ENCODE data around the gene DACH2.
"Not testable (repeated sequence)": the region's sequence is repeated elsewhere in the genome, so short reads cannot be mapped to it uniquely, and the experiment has no call there.

DACH2 gene

DNA sequence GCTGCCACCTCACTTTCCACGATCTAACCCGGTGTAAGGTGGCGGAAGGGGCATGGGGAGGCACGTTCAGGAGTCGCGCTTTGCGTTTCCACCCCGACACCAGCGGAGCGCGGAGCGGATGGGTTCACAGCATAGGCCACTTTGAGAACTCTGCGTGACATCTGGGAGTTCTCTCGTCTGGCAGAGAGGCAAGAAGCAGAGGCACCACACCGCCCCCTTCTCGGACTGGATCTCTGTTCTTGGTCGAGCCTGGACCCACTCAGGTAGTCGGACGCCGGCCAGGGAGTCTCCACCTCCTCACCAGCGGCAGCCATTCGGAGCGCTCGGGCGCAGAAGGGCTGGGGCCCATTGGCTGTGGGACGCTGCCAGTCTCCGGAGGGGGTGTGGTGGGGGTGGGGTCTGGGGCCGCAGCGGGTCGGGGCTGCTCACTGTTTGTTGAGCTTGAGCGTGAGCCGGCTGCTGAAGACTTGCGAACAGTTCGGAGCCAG is at the start of gene DACH2:
TSS of gene DACH2 (plus strand) at position 428 of the 488 bp plus-strand sequence.
- no peak for DNase-seq (ENCODE audit: extremely low read depth in 1 of 2, low read depth in 1 of 2)

DNA sequence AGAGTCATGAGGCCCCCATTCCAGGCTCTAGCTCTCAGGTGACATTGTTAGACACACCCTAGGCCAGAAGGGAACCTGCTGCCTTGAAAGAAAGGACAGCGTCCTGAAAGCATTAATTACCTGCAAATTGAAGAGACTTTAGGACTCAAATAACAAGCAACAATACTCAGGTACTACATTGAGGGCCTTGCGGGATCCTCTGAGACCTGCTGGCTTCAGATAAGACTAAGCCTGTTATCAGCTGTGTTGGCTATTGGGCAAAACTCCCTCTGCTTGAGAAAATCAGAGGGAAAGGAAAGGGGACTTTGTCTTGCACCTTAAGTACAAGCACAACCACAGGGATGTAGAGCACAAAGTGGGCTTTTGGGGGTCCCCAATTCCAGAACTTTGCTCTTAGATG is 45.9 kb upstream of the DACH2 start:
- no peak for DNase-seq (ENCODE audit: extremely low read depth in 1 of 2, low read depth in 1 of 2)

DNA sequence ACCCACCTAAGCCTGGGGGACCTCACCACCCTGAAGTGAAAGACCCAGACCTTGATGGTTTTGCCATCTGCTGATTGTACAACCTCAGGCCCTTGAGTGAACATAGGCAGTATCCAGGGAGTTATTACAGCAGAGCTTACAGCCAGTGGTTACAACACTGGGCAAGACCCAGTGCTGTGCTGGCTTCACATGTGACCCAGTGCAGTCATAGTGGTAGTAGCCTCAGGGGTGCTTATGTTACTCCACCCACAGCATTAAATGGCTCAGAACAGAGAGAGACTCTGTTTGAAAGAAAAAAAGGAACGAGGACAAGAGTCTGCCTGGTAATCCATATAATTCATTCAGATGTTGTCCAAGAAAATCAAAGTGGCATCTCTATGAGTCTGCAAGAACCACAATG is 45.2 kb upstream of the DACH2 start:
- no peak for DNase-seq (ENCODE audit: extremely low read depth in 1 of 2, low read depth in 1 of 2)

DNA sequence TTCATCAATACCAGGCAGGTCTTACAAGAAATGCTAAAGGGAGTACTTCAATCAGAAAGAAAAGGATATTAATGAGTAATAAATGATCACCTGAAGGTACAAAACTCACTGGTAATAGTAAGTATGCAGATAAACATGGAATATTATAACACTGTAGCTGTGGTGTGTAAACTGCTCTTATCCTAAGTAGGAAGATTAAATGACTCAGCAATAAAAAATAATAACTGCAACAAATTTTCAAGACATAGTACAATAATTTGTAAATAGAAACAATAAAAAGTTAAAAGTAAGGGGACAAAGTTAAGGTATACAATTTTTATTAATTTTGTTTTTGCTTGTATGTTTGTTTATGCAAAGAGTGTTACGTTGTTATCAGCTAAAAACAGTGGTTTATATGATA is 43.7 kb upstream of the DACH2 start:
- DNase-seq (ENCODE audit: extremely low read depth in 1 of 2, low read depth in 1 of 2): no peak

DNA sequence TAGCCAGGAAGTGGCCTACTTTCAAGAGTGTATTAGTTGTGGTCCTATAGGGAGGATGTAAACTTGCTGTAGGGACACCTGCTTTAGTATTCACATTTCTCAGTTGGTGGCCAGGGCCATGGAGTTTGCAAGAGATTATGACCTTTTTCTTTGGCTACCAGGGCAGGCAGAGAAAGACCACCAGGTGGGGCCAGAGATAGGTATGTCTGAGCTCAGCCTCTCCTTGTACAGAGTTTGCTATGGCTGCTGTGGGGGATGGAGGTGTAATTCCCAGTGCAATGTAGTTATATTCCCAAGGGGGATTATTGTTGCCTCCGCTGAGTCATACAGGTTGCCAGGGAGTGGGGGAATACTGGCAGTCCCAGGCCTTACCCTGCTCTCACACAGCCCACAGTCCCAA is 26.3 kb upstream of the DACH2 start:
- no peak for DNase-seq (ENCODE audit: extremely low read depth in 1 of 2, low read depth in 1 of 2)

DNA sequence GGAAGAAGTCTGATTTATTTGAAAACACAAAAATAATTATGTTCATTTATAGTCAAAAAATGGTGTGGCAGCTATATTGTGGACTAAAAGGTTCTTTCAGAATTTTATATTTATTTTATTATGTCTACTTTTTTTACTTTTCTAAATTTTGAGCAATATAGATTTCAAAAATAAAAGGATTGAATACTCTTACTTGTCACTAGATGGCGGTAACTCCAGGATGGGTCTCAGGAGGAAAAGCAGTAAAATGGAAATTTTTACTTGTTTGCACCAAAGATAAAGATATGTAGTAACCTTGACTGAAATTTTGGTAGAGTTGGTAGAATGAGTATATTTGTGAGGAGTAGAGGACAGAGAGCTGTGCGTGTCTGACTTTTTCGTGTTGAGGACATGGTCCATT is 14.5 kb upstream of the DACH2 start:
- DNase-seq (ENCODE audit: extremely low read depth in 1 of 2, low read depth in 1 of 2): no peak

DNA sequence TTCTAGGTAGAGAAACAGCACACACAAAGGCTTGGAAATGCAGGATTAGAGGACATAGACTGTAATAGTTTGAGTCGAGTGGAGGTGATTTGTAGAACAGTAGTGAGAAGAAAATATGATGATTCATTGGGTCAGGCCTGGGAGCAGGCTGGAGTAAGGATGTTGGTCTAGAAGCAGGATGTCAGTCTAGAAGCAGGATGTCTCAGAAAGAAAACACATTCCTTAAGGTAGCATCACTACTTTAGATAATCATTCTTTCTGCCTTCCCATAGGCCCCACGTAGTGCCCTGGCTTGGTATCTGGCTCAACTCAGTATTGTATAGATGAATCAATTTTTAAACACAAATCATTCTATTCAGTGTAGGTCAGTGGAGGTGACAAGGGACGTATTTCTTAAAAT is 11.2 kb upstream of the DACH2 start:
- no peak for DNase-seq (ENCODE audit: extremely low read depth in 1 of 2, low read depth in 1 of 2)

DNA sequence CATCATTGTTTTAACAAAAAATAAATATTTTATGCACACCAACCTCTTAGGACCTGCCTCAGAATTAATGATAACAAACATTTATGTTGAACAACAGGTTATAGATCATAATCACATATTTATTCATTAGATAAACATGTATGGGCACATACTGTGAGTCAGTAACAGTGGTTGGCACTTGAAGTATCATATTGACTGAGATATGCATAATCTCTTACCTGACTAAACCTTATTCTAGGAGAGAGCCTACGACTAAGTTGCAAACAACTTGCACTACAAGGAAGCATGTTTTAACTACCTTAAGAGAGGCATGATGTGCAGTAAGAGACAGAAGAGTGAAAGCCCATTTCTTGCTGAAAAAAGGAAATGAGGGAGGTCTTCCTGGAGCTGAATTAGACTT is 6.5 kb upstream of the DACH2 start:
- no peak for DNase-seq (ENCODE audit: extremely low read depth in 1 of 2, low read depth in 1 of 2)

DNA sequence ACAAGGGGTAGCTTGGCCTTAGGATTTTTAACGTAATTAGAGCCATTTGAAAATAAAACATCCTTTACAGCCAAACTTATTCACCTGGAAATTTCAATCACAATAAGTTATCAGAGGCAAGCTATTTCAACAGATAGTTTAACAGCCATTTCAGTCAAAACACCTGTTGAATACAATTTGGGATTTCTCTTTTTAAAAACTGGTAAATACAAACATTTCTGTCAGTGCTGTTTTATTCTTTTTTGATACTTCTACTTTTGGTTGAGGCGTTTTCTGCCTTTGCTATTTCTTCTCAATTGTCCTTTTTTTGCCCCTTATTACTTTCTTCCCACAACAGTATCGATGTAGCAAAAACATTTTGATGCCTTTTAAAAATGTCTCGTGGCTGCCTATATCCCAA is 2.1 kb upstream of the DACH2 start:
- no peak for DNase-seq (ENCODE audit: extremely low read depth in 1 of 2, low read depth in 1 of 2)

DNA sequence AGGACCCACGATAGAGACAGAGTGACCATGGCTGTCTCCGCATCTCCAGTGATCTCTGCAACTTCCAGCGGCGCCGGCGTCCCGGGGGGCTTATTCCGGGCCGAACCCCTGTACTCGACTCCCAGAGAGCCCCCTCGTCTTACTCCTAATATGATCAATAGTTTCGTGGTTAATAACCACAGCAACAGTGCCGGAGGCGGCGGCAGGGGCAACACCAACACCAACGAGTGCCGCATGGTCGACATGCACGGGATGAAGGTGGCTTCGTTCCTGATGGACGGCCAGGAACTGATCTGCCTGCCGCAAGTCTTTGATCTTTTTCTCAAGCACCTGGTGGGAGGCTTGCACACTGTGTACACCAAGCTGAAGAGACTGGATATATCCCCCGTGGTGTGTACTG is 343 bp downstream of the DACH2 start:
- no peak for DNase-seq (ENCODE audit: extremely low read depth in 1 of 2, low read depth in 1 of 2)

DNA sequence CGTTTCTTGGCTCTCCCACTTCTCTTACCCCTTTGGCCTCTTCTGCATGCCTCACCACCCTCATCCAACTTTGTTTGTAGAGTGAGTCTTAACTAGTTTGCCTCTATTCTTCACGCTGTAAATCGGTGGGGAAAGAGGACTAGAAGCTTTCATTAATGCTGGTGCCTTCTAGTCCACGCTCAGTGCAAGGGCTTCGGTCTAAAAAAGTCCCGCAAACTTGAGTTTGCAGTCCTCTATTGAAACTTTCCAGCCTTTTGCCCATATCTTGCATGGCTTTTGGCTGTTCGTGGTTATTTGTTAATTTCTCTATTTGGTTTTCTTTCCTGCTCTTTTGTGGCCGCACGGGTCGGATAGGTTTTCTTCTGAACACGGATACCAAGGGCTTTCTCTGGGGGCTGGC is 868 bp downstream of the DACH2 start:
- DNase-seq (ENCODE audit: extremely low read depth in 1 of 2, low read depth in 1 of 2): no peak

DNA sequence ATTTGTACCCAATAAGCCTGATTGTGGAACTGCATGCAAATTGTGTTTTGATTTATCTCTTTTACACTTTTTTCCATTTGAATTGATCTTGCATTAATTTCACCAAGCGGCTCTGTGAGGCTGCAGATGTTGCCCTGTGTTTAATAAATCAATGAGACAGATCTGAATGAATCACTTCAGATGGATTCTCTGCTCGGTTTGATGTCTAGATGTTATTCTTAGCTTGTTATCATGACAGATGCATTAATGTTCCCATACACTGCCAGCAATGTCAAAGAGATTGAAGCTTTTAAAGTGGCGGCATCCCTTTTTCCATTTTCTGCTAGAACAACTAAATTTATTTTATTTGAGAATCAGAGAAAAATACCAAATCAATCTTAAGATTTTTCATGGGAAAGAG is 6.3 kb downstream of the DACH2 start:
- no peak for DNase-seq (ENCODE audit: extremely low read depth in 1 of 2, low read depth in 1 of 2)

DNA sequence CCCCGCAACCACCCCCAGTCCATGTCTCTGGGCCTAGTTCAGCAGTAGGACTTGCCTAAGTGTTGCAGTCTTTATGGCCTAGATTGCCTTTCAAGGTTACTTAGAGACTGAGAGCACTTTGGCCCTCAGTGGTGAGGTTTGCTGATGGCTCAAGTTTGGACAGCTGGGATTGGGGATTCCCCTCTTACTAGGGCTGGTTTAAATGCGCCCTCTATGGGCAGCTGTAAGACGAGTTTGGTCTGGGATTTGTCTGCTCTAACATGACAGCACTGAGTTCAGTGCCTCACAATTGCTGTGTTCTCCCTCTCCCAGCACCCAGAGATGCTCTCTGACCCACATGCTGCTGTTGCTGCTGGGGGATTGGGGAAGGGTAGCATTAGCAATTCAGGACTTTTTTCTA is 23.1 kb downstream of the DACH2 start:
- DNase-seq (ENCODE audit: extremely low read depth in 1 of 2, low read depth in 1 of 2): no peak

DNA sequence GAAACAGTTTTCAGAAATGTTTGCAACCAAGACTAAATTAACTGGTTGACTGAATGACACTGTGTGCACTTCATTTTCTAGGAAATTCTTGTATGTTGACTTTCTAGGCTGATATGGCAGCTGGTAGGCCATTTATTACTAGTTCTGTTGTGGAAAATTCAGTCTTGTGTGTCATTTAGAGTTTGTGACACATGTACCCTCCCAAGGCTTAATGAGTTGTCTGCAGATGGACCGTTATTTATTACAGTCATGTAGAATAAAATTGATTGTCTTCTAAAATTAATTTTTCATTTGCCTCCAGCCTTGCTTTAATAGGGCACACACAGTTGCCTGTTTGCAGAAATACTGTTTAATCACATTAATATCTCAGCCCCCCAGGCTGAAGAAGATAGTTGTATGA is 30.7 kb downstream of the DACH2 start:
- no peak for DNase-seq (ENCODE audit: extremely low read depth in 1 of 2, low read depth in 1 of 2)

DNA sequence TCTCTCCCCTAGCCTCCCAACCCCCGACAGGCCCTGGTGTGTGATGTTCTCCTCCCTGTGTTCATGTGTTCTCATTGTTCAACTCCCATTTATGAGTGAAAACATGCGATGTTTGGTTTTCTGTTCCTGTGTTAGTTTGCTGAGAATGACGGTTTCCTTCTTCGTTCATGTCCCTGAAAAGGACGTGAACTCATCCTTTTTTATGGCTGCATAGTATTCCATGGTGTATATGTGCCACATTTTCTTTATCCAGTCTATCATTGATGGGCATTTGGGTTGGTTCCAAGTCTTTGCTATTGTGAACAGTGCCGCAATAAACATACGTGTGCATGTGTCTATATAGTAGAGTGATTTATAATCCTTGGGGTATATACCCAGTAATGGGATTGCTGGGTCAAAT is 33.1 kb downstream of the DACH2 start:
- not testable (repeated sequence) for DNase-seq (ENCODE audit: extremely low read depth in 1 of 2, low read depth in 1 of 2)

DNA sequence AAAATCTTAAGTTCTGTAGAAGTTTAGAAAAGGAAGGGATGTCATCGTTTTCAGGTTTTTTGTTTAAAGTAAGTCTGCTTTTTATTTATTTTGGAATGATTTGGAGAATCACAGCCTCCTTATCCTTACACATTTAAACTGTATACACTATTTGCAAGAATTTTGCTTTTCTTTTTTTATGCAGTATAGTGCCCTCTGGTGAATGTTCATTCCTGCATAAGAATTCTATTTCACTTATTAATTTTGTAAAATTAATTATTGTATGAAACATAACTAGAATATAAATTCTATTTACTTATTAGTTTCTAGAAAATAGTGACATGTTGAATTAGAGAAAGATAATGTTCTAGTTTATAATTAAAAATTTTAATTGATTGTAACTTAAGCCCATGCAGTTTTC is 44.6 kb downstream of the DACH2 start:
- no peak for DNase-seq (ENCODE audit: extremely low read depth in 1 of 2, low read depth in 1 of 2)

DNA sequence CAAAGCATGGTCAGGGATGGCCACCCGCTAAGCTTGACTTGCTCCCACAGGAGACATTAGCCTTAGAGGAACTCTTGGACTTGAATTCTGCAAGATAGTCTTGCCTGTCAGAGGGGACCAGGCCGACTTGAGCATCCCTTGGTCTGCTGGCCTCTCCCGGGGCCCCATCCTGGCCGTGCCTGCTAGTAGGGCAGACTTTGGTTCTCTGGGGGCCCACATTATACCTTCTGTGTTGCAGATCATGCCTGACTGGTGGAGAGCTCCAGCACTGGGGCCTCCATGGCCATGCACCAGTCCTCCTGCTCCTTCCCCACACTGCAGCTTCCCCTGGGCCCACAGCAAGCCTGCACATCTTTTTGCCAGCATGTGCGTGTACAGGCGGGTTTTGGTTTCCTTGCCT is 46.5 kb downstream of the DACH2 start:
- no peak for DNase-seq (ENCODE audit: extremely low read depth in 1 of 2, low read depth in 1 of 2)

DNA sequence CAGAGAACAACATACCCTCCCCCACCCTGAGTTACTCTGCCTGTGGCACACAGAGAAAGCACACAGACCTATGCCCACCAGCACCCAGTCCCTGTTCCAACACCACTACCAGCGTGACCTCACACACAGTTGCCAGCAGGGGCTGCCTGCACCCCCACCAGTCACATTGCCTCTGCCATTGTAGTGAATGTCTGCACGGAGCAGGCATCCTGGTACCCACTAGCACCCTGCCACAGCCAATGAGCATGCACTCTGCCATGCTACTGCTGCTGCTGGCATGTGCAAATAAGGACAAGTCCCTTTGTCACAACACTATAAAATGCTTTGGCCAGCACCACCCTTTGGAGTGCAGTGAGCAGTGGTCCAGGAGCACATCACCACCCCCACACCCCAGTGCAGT is 47.1 kb downstream of the DACH2 start:
- DNase-seq (ENCODE audit: extremely low read depth in 1 of 2, low read depth in 1 of 2): no peak

DNA sequence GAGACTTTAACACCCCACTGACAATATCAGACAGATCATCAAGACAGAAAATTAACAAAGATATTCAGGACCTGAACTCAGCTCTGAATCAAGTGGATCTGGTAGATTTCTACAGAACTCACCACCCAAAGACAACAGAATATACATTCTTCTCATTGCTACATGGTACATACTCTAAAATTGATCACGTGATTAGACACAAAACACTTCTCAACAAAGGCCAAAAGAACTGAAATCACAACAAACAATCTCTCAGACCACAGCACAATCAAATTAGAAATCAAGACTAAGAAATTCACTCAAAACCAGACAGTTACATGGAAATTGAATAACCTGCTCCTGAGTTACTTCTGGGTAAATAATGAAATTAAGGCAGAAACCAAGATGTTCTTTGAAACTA is 49.6 kb downstream of the DACH2 start:
- no peak for DNase-seq (ENCODE audit: extremely low read depth in 1 of 2, low read depth in 1 of 2)

DNA sequence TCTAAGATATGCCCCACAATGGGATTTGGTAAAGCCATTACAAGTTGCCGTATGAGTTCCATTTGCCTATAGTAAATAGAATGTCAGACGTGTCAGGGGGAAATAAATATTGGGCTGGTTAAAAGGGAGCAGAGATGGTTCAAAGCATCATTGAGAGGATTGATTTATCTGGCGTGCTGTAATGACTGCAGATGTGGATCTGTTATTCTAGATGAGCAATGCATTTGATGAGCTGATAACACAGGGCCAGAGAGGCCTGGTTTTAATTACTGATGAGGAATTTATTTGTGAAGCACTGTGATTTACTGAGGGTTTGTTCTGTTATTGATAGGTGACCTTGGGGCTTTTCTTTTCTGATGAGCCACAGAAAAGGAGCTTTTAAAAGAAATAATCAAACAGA is 62.5 kb downstream of the DACH2 start:
- no peak for DNase-seq (ENCODE audit: extremely low read depth in 1 of 2, low read depth in 1 of 2)

DNA sequence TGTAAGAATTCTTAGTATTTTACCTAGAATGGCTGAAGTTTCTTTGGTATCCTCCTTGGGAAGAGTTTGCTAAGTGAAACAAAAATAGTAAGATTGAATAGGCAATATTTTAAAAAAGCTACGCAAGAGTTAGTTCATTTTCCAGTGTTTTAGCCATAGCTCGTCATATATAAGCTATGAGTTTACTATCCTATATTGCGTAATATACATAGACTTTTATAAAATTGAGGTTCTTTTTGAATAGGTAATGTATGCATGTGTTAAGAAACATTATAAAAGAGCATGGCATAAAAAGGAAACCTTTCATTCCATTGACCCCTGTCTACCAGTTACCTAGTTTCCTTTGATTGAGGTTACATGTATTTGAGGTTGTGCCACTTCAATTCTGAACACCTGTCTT is 67.0 kb downstream of the DACH2 start:
- DNase-seq (ENCODE audit: extremely low read depth in 1 of 2, low read depth in 1 of 2): no peak

DNA sequence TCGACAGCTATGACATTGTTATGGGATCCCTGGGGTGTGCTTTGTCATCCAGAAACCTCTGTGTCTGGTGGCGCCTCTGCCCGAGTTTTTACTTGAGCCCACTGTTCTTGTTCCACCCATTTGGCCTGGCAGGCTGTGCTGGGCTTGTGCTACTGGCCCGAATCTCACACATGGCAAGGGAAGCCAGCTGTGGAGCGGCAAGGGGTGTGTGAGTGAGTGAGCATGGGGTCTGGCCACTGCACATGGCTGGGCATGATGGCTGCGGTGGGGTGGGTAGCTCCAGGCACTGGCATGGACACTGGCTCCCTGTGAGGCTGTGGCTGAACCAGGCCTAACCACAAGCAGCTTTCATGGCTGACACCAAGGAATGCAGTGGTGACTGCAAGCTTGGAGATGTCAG is 89.2 kb downstream of the DACH2 start:
- DNase-seq (ENCODE audit: extremely low read depth in 1 of 2, low read depth in 1 of 2): no peak

DNA sequence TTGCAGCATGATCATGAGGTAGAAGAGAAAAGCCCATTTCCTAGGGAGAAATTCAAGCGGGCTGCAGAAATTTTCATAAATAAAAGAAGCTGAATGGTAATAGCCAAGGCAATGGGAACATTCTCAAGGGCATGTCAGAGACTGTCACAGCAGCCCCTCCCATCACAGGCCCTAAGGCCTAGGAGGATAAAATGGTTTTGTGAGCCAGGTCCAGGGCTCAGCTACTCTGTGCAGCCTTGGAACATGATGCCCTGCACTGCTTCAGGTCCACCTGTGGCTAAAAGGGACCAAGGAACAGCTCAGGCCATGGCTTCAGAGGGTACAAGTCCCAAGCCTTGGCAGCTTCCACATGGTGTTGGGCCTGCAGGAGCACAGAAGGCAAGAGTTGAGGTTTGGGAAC is 93.3 kb downstream of the DACH2 start:
- no peak for DNase-seq (ENCODE audit: extremely low read depth in 1 of 2, low read depth in 1 of 2)

DNA sequence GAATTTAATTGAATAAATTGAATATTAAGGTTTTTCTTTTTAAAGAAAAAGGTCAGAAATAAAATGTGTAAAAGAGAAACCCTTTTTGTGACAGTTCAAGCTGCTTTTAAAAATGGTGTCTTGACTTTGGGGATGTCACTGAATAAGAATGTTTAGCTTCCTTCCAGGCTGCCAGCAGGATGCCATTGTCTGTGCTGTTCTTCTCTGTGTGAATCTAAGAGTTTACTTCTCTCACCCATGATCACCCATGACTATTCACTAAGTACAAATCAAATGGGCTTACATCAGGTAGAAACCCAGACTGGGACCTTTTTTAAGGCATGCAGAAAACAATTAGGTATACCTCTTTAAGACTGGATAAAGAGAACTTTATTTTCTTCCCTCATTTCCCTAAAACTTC is 115.3 kb downstream of the DACH2 start:
- no peak for DNase-seq (ENCODE audit: extremely low read depth in 1 of 2, low read depth in 1 of 2)
